Measurements from ENCODE around the gene CHRNA4. TPM values are rescaled to one million over a fixed set of nuclear protein-coding genes. Genes with fewer than 3 reads are reported as not detected.
A peak's percentile ranks its signal among the peaks of the same experiment; 100 is the strongest.

The CHRNA4 gene
- total and polyA plus RNA-seq, 2 donors from 2014 or later, result 0.44 to 0.67 TPM

DNA sequence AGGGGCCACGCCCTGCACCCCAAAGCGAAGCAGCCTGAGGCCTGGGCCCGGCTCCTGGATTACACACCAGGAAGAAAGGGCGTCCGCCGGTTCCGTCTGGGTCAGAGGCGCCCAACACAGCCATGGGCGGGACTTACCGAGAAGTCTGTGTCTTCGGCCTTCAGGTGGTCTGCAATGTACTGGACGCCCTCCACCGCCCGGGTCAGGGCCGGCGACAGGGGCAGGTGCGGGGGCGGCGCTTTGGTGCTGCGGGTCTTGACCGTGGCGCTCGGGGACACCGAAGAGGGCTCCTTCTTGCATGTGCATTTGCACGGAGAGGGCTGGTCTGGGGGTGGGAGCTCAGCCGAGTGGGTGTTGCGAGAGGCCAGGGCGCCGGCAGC lies 11.6 kb downstream of the CHRNA4 start:
- Histone ChIP-seq H3K9me3 (ENCODE audit: control insufficient read depth in 2 of 3, insufficient read depth in 1 of 3, low read length in 3 of 3) (no peaks in the 10 kb centered on the region), H3K36me3 (ENCODE audit: control insufficient read depth in 2 of 3, insufficient read depth in 3 of 3, low read length in 3 of 3) (no peaks in the 10 kb centered on the region), H3K27ac (ENCODE audit: low read depth in 2 of 2, low read length in 2 of 2) (no peak overlapping the region), H3K4me3 (ENCODE audit: low read length in 3 of 3) (no peak overlapping the region), H3K27me3 (ENCODE audit: control insufficient read depth, insufficient read depth, low read length) (no peaks in the 10 kb centered on the region), H3K9ac (ENCODE audit: low read length in 3 of 3) (no peak overlapping the region), H3K4me1 (ENCODE audit: control insufficient read depth in 2 of 3, insufficient read depth in 2 of 3, low read depth in 1 of 3, low read length in 3 of 3) (peaks cover 0 to 6% (median 0%) of the 10 kb centered on the region in 3 donors)
- DNase-seq (peak in 1 of 5 donors; percentile 79), FAIRE-seq (no peak)
- TF ChIP-seq, protein P1, sequence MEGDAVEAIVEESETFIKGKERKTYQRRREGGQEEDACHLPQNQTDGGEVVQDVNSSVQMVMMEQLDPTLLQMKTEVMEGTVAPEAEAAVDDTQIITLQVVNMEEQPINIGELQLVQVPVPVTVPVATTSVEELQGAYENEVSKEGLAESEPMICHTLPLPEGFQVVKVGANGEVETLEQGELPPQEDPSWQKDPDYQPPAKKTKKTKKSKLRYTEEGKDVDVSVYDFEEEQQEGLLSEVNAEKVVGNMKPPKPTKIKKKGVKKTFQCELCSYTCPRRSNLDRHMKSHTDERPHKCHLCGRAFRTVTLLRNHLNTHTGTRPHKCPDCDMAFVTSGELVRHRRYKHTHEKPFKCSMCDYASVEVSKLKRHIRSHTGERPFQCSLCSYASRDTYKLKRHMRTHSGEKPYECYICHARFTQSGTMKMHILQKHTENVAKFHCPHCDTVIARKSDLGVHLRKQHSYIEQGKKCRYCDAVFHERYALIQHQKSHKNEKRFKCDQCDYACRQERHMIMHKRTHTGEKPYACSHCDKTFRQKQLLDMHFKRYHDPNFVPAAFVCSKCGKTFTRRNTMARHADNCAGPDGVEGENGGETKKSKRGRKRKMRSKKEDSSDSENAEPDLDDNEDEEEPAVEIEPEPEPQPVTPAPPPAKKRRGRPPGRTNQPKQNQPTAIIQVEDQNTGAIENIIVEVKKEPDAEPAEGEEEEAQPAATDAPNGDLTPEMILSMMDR (IDR thresholded peaks at IDR 0.05; ENCODE audit: borderline replicate concordance, extremely low read depth, insufficient read depth), result no peak
- intact Hi-C loops (cut with DNase I), result no loop called here

DNA sequence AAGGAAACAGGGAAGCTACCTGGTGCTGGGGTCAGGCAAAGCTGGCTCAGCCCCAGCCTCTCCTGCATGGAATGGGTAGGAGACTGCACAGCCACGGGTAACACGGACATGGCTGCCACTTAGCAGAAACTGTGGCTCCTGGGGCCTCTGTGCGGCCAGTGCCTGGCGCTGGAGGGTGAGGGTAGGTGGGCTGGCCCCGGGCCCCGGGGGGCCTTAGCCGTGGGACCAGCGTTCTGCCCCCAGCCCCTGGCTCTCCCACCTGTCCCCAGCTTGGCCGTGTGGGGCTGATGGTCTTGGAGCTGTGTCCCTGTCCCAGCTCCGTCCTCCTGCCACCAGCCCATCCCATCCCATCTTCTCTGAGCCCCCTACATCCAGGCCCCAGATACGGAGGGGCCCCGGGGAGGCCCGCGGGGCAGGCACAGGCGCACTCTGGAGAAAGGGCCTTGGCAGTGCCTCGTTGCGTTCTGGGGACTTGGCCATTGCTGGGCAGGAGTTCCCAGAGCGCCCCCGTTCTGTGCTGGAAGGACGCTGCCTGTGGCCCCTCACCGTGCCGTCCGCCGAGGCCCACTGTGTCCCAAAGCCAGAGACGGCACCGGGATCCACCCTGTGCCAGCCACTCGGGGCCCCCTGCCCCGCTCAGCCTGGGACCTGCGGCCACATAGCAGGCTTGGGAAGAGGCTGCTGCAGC lies 12.2 kb downstream of the CHRNA4 start:
- Histone ChIP-seq H3K4me3 (ENCODE audit: low read length in 3 of 3) (no peak overlapping the region), H3K9ac (ENCODE audit: low read length in 3 of 3) (no peak overlapping the region), H3K36me3 (ENCODE audit: control insufficient read depth in 2 of 3, insufficient read depth in 3 of 3, low read length in 3 of 3) (no peaks in the 10 kb centered on the region), H3K27me3 (ENCODE audit: control insufficient read depth, insufficient read depth, low read length) (no peaks in the 10 kb centered on the region), H3K27ac (ENCODE audit: low read depth in 2 of 2, low read length in 2 of 2) (no peak overlapping the region), H3K4me1 (ENCODE audit: control insufficient read depth in 2 of 3, insufficient read depth in 2 of 3, low read depth in 1 of 3, low read length in 3 of 3) (peaks cover 0 to 6% (median 0%) of the 10 kb centered on the region in 3 donors), H3K9me3 (ENCODE audit: control insufficient read depth in 2 of 3, insufficient read depth in 1 of 3, low read length in 3 of 3) (no peaks in the 10 kb centered on the region)
- FAIRE-seq, result no peak
- TF ChIP-seq, protein P1 (IDR thresholded peaks at IDR 0.05; ENCODE audit: borderline replicate concordance, extremely low read depth, insufficient read depth), result no peak
- DNase-seq, result peak in 1 of 5 donors; percentile 72
- intact Hi-C loops (cut with DNase I), result no loop called here

DNA sequence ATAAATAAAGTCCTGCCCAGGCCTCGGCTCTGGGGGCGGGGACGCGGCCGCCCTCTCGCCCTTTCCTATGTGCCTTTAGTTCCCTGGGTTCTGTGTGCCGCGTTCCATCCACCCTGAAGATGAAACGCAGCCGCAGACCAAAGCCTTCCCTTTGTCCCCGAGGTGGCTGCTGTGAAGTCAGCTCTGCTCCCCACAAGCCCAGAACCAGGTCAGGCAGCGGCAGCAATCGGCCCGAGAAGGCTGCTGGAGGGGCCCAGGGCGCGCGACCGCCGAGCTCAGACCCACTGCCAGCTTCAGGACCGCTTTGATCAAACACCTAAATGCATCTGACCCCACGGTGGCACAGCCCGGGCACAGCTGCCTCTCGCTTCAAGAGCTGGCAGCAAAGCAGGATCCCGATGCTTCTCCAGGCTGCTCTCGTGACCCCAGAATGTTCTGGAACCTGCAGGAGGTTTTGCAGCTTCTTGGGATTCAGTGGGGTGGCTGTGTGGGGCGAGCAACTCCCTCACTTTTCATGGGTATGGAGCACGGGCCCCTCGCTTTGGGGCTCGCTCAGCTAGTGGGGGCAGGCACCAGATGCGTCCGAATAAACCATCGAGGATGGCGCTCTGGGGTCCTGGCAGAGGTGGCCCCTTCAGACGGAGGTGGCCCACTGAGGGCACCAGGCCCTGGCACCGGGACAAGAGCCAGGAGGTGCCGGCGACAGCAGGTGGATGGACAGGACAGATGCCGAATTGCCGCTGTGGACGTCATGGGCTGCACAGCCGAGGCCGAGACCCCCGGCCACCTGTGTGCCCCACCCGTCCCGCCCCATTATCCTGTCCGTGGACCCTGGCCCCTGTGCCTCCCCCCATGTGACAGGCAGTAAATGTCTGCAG lies 13.0 kb downstream of the CHRNA4 start:
- Histone ChIP-seq H3K27ac (ENCODE audit: low read depth in 2 of 2, low read length in 2 of 2) (no peak overlapping the region), H3K36me3 (ENCODE audit: control insufficient read depth in 2 of 3, insufficient read depth in 3 of 3, low read length in 3 of 3) (no peaks in the 10 kb centered on the region), H3K9ac (ENCODE audit: low read length in 3 of 3) (no peak overlapping the region), H3K4me1 (ENCODE audit: control insufficient read depth in 2 of 3, insufficient read depth in 2 of 3, low read depth in 1 of 3, low read length in 3 of 3) (peaks cover 0 to 6% (median 0%) of the 10 kb centered on the region in 3 donors), H3K4me3 (ENCODE audit: low read length in 3 of 3) (no peak overlapping the region), H3K27me3 (ENCODE audit: control insufficient read depth, insufficient read depth, low read length) (no peaks in the 10 kb centered on the region), H3K9me3 (ENCODE audit: control insufficient read depth in 2 of 3, insufficient read depth in 1 of 3, low read length in 3 of 3) (no peaks in the 10 kb centered on the region)
- TF ChIP-seq, protein P1 (IDR thresholded peaks at IDR 0.05; ENCODE audit: borderline replicate concordance, extremely low read depth, insufficient read depth), result no peak
- FAIRE-seq, result no peak
- intact Hi-C loops (cut with DNase I), result no loop called here
- peak in 1 of 5 donors; percentile 54 for DNase-seq

Measured in kidney (tissue), 14 donors.